HEK293 (cell line): ENCODE results near the gene NKPD1.

ENCODE experiments used
- CTCF ChIA-PET: fragments of 350-600 bp; formaldehyde crosslinking; extraction: SDS; loops from one replicate; lab custom pipeline; 2021; ENCODE audit warnings: antibody characterized with exemption; lab: Yijun Ruan, JAX
- POLR2A ChIA-PET: fragments of 300-600 bp; formaldehyde crosslinking; extraction: SDS; loops from one replicate; lab custom pipeline; 2020; ENCODE audit warnings: antibody characterized with exemption, inconsistent platforms; lab: Yijun Ruan, JAX
- H3K27ac ChIP-seq: fragments of 200-500 bp; sonication (Bioruptor generic); 2 replicates; pipeline ENCODE4 v1.5.1; 2014; ENCODE audit warnings: low read depth, low read length, control low read depth, inconsistent platforms; ENCODE audit errors: extremely low read depth
- H3K36me3 ChIP-seq, 2 experiments: fragments of 200-500 bp in 1 of 2; sonication (Bioruptor generic) in 1 of 2; 1 replicate in 1 of 2; 2 replicates in 1 of 2; pipeline ENCODE4 v1.5.1; 2014 to 2017; ENCODE audit warnings: inconsistent platforms in 2 of 2, low read length in 2 of 2; ENCODE audit not compliant: control insufficient read depth in 2 of 2, insufficient read depth in 1 of 2
- H3K4me1 ChIP-seq: fragments of 200-500 bp; sonication (Bioruptor generic); 2 replicates; pipeline ENCODE4 v1.5.1; 2014; ENCODE audit warnings: mild to moderate bottlenecking, low read length, inconsistent platforms; ENCODE audit not compliant: control insufficient read depth, insufficient read depth
- H3K4me3 ChIP-seq: 2 replicates; pipeline ENCODE4 v1.5.1; 2011; ENCODE audit warnings: low read depth, mild to moderate bottlenecking, control low read depth, low read length, moderate library complexity
- H3K9me3 ChIP-seq: fragments of 200-500 bp; sonication (Bioruptor generic); 2 replicates; pipeline ENCODE4 v1.5.1; 2014; ENCODE audit warnings: low read depth, low read length, inconsistent platforms; ENCODE audit not compliant: control insufficient read depth, insufficient read depth
- ATF2 ChIP-seq: fragments of 450-650 bp; formaldehyde crosslinking; IDR thresholded peaks from 2 replicates; pipeline ENCODE4 v1.5.1; 2016; ENCODE audit warnings: missing biosample characterization, missing genetic modification characterization, low read depth
- CTCF ChIP-seq: fragments of 450-650 bp; formaldehyde crosslinking; IDR thresholded peaks from 2 replicates; pipeline ENCODE4 v1.5.1; 2016; ENCODE audit warnings: missing biosample characterization, missing genetic modification characterization
- FEZF1 ChIP-seq: fragments of 450-650 bp; formaldehyde crosslinking; IDR thresholded peaks from 2 replicates; pipeline ENCODE4 v1.5.1; 2016; ENCODE audit warnings: missing biosample characterization, missing genetic modification characterization
- GFI1B ChIP-seq: fragments of 450-650 bp; formaldehyde crosslinking; IDR thresholded peaks from 2 replicates; pipeline ENCODE4 v1.5.1; 2016; ENCODE audit warnings: missing biosample characterization, missing genetic modification characterization
- GLIS2 ChIP-seq: fragments of 450-650 bp; formaldehyde crosslinking; IDR thresholded peaks from 2 replicates; pipeline ENCODE4 v1.5.1; 2016; ENCODE audit warnings: missing biosample characterization, missing genetic modification characterization
- HOXD13 ChIP-seq: sonication (generic); formaldehyde crosslinking; IDR thresholded peaks from 2 replicates; pipeline ENCODE4 v1.8.0; 2022; ENCODE audit warnings: missing genetic modification reagents, borderline replicate concordance
- MZF1 ChIP-seq: fragments of 450-650 bp; formaldehyde crosslinking; IDR thresholded peaks from 2 replicates; pipeline ENCODE4 v1.5.1; 2017; ENCODE audit warnings: missing biosample characterization, missing genetic modification characterization, borderline replicate concordance
- OSR2 ChIP-seq: fragments of 450-650 bp; formaldehyde crosslinking; IDR thresholded peaks from 2 replicates; pipeline ENCODE4 v1.5.1; 2016; ENCODE audit warnings: missing biosample characterization, missing genetic modification characterization
- PRDM2 ChIP-seq: fragments of 450-650 bp; formaldehyde crosslinking; IDR thresholded peaks from 2 replicates; pipeline ENCODE4 v1.5.1; 2016; ENCODE audit warnings: missing biosample characterization, missing genetic modification characterization, borderline replicate concordance
- ZBTB1 ChIP-seq: fragments of 450-650 bp; formaldehyde crosslinking; IDR thresholded peaks from 2 replicates; pipeline ENCODE4 v1.5.1; 2016; ENCODE audit warnings: missing biosample characterization, missing genetic modification characterization
- ZNF148 ChIP-seq: fragments of 450-650 bp; formaldehyde crosslinking; IDR thresholded peaks from 2 replicates; pipeline ENCODE4 v1.5.0; 2017; ENCODE audit warnings: missing biosample characterization, missing genetic modification characterization, borderline replicate concordance
- ZNF19 ChIP-seq: fragments of 450-650 bp; formaldehyde crosslinking; IDR thresholded peaks from 2 replicates; pipeline ENCODE4; 2016; ENCODE audit warnings: missing biosample characterization, missing genetic modification characterization, low read depth
- ZNF239 ChIP-seq: fragments of 450-650 bp; formaldehyde crosslinking; IDR thresholded peaks from 2 replicates; pipeline ENCODE4 v1.5.1; 2016; ENCODE audit warnings: missing biosample characterization, missing genetic modification characterization
- ZNF473 ChIP-seq: fragments of 450-650 bp; formaldehyde crosslinking; IDR thresholded peaks from 2 replicates; pipeline ENCODE4 v1.5.1; 2017; ENCODE audit warnings: missing biosample characterization, missing genetic modification characterization
- ZNF514 ChIP-seq: fragments of 450-650 bp; formaldehyde crosslinking; IDR thresholded peaks from 2 replicates; pipeline ENCODE4 v1.5.1; 2016; ENCODE audit warnings: missing biosample characterization, missing genetic modification characterization
- ZNF548 ChIP-seq: fragments of 450-650 bp; formaldehyde crosslinking; IDR thresholded peaks from 2 replicates; pipeline ENCODE4 v1.5.1; 2016; ENCODE audit warnings: missing biosample characterization, missing genetic modification characterization
- ZNF596 ChIP-seq: fragments of 450-650 bp; IDR thresholded peaks from 2 replicates; pipeline ENCODE4 v1.5.0; 2018; ENCODE audit warnings: missing biosample characterization, mild to moderate bottlenecking, missing genetic modification characterization, moderate library complexity
- ZNF621 ChIP-seq: fragments of 450-650 bp; formaldehyde crosslinking; IDR thresholded peaks from 2 replicates; pipeline ENCODE4 v1.5.1; 2017; ENCODE audit warnings: missing biosample characterization, missing genetic modification characterization
- ZNF658 ChIP-seq: fragments of 450-650 bp; formaldehyde crosslinking; IDR thresholded peaks from 2 replicates; pipeline ENCODE4; 2016; ENCODE audit warnings: missing biosample characterization, missing genetic modification characterization
- ZNF670 ChIP-seq: fragments of 450-650 bp; formaldehyde crosslinking; IDR thresholded peaks from 2 replicates; pipeline ENCODE4 v1.5.1; 2016; ENCODE audit warnings: missing biosample characterization, missing genetic modification characterization, low read depth
- ZNF837 ChIP-seq: fragments of 450-650 bp; formaldehyde crosslinking; IDR thresholded peaks from 2 replicates; pipeline ENCODE4 v1.5.1; 2016; ENCODE audit warnings: missing biosample characterization, missing genetic modification characterization
- ZSCAN30 ChIP-seq: fragments of 450-650 bp; IDR thresholded peaks from 2 replicates; pipeline ENCODE4 v1.5.1; 2018; ENCODE audit warnings: missing biosample characterization, mild to moderate bottlenecking, missing genetic modification characterization, moderate library complexity
- ZXDB ChIP-seq: fragments of 450-650 bp; formaldehyde crosslinking; IDR thresholded peaks from 2 replicates; pipeline ENCODE4 v1.5.1; 2016; ENCODE audit warnings: missing biosample characterization, missing genetic modification characterization

The NKPD1 gene

GRCh38 chr19:45142726-45143110, 18.1 kb downstream of the NKPD1 start:
- H3K27ac ChIP-seq, result peak overlapping the region; percentile 24; the same call in 1 of the 2 replicates
- H3K36me3 ChIP-seq, result peaks cover 0 to 39% of the 10 kb centered on the region in 2 experiments; a peak in 2 of 3 replicates
- TF ChIP-seq GFI1B (tag by site-specific recombination) (no peak), MZF1 (tag by site-specific recombination) (no peak), ZNF473 (no peak), GLIS2 (no peak), ATF2 (tag by site-specific recombination) (no peak), ZNF148 (tag by site-specific recombination) (no peak), ZSCAN30 (tag by site-specific recombination) (no peak), ZBTB1 (no peak), ZNF548 (tag by site-specific recombination) (no peak), ZNF596 (tag by site-specific recombination) (no peak), ZNF670 (tag by site-specific recombination) (no peak), OSR2 (tag by site-specific recombination) (no peak), ZNF239 (no peak), ZNF837 (tag by site-specific recombination) (no peak), CTCF (tag by site-specific recombination) (no peak)
- no peaks in the 10 kb centered on the region for H3K9me3 ChIP-seq
- H3K4me1 ChIP-seq, result peaks cover 2% of the 10 kb centered on the region; the same call in 1 of the 2 replicates
- POLR2A ChIA-PET, result interaction anchor here (0.9 kb wide), 1 partner anchor 104 kb away, joined by 3 read pairs; the partner anchor contains the start of gene CLASRP
- H3K4me3 ChIP-seq, result no peak overlapping the region
- CTCF ChIA-PET, result interaction anchor here (0.6 to 1.7 kb wide), 10 partner anchors 10 to 189 kb away, joined by 3 to 9 read pairs (median 4); partner anchors contain the start of gene PPP1R37

- H3K9me3 ChIP-seq, result no peaks in the 10 kb centered on the region
- CTCF ChIA-PET, result interaction anchor here (0.8 to 1.5 kb wide), 3 partner anchors 9 to 189 kb away, joined by 3 to 9 read pairs (median 4); no protein-coding TSS in a partner anchor
- TF ChIP-seq PRDM2 (tag by site-specific recombination) (no peak), ZXDB (no peak), HOXD13 (CRISPR knock-in tag) (no peak), ZNF514 (no peak), FEZF1 (tag by site-specific recombination) (no peak), ZNF19 (tag by site-specific recombination) (no peak), ZNF621 (tag by site-specific recombination) (no peak), ZNF658 (no peak)
- 0 out of 2 replicates have a peak overlapping the region, but pooled peaks have one; percentile 24 for H3K27ac ChIP-seq
- POLR2A ChIA-PET, result interaction anchor here (0.9 kb wide), 1 partner anchor 103 kb away, joined by 3 read pairs; the partner anchor contains the start of gene CLASRP
- H3K4me1 ChIP-seq, result peaks cover 2% of the 10 kb centered on the region; the same call in 1 of the 2 replicates
- no peak overlapping the region for H3K4me3 ChIP-seq
- peaks cover 0 to 39% of the 10 kb centered on the region in 2 experiments; a peak in 2 of 3 replicates for H3K36me3 ChIP-seq
Measured at GRCh38 chr19:45142016-45142725, 18.6 kb downstream of the NKPD1 start.
